ENCODE measurements around the gene PVALB. TPM values are rescaled to one million over a fixed set of nuclear protein-coding genes. Genes with fewer than 3 reads are reported as not detected.

PVALB gene
- total RNA-seq, 1 donor from 2014 or later: not detected

DNA sequence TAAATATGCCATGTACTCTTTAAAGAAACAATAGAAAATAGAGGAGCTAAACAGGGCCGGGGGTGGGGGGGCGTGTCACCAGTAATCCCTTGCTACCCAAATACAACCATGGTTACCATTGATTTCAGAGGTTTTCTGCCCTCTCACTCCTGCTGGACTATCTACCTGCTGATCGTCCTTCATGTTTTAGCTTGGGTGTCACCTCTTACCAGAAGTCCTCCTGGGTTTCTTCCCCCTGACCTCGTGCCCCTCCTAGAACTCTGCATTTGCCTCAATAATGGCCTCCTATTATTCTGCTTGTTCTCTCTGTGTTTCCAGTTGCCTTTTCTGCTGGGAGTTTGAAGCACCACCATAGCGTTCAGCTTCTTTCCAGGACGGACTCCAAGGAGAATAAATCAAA lies 9.4 kb upstream of the PVALB start:
- intact Hi-C loops (cut with micrococcal nuclease): no loop called here
- no peaks in the 10 kb centered on the region for H3K9me3 ChIP-seq (replicated peaks)
- H3K27me3 ChIP-seq (ENCODE audit: low read depth): peaks cover 81% of the 10 kb centered on the region
- TF ChIP-seq, protein P1, sequence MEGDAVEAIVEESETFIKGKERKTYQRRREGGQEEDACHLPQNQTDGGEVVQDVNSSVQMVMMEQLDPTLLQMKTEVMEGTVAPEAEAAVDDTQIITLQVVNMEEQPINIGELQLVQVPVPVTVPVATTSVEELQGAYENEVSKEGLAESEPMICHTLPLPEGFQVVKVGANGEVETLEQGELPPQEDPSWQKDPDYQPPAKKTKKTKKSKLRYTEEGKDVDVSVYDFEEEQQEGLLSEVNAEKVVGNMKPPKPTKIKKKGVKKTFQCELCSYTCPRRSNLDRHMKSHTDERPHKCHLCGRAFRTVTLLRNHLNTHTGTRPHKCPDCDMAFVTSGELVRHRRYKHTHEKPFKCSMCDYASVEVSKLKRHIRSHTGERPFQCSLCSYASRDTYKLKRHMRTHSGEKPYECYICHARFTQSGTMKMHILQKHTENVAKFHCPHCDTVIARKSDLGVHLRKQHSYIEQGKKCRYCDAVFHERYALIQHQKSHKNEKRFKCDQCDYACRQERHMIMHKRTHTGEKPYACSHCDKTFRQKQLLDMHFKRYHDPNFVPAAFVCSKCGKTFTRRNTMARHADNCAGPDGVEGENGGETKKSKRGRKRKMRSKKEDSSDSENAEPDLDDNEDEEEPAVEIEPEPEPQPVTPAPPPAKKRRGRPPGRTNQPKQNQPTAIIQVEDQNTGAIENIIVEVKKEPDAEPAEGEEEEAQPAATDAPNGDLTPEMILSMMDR (IDR thresholded peaks at IDR 0.05; ENCODE audit: borderline replicate concordance): no peak
- no peak overlapping the region for H3K4me3 ChIP-seq
- H3K27ac ChIP-seq (replicated peaks): no peak overlapping the region
- H3K4me1 ChIP-seq: peaks cover 4% of the 10 kb centered on the region
- no peak for DNase-seq
- H3K36me3 ChIP-seq: no peaks in the 10 kb centered on the region

DNA sequence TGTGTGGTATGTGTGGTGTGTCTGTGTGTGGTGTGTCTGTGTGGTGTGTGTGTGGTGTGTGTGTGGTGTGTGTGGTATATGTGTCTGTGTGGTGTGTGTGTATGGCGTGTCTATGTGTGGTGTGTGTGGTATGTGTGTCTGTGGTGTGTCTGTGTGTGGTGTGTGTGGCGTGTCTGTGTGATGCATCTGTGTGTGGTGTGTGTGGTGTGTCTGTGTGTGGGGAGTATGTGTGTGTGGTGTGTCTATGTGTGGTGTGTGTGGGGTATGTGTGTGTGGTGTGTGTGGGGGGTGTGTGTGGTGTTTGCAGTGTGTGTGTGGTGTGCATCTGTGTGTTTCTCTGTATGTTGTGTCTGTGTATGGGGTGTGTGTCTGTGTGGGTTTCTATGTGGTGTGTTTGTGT lies 7.8 kb upstream of the PVALB start:
- Histone ChIP-seq H3K27ac (replicated peaks) (no peak overlapping the region), H3K27me3 (ENCODE audit: low read depth) (peaks cover 81% of the 10 kb centered on the region), H3K4me1 (peaks cover 4% of the 10 kb centered on the region), H3K9me3 (replicated peaks) (no peaks in the 10 kb centered on the region), H3K4me3 (no peak overlapping the region), H3K36me3 (no peaks in the 10 kb centered on the region)
- intact Hi-C loops (cut with micrococcal nuclease): no loop called here
- no peak for DNase-seq
- TF ChIP-seq, protein P1 (IDR thresholded peaks at IDR 0.05; ENCODE audit: borderline replicate concordance): no peak

GRCh38 chr22:36823186-36823839 lies 6.5 kb upstream of the PVALB start:
- no peak overlapping the region for H3K4me3 ChIP-seq
- peaks cover 85% of the 10 kb centered on the region for H3K27me3 ChIP-seq (ENCODE audit: low read depth)
- no peak overlapping the region for H3K27ac ChIP-seq (replicated peaks)
- intact Hi-C loops (cut with micrococcal nuclease): no loop called here
- no peaks in the 10 kb centered on the region for H3K9me3 ChIP-seq (replicated peaks)
- TF ChIP-seq, protein P1 (IDR thresholded peaks at IDR 0.05; ENCODE audit: borderline replicate concordance): no peak
- no peak for DNase-seq
- H3K4me1 ChIP-seq: peaks cover 4% of the 10 kb centered on the region
- no peaks in the 10 kb centered on the region for H3K36me3 ChIP-seq

- intact Hi-C loops (cut with micrococcal nuclease): no loop called here
- H3K4me1 ChIP-seq: peaks cover 4% of the 10 kb centered on the region
- no peaks in the 10 kb centered on the region for H3K9me3 ChIP-seq (replicated peaks)
- H3K36me3 ChIP-seq: no peaks in the 10 kb centered on the region
- no peak for DNase-seq
- no peak overlapping the region for H3K27ac ChIP-seq (replicated peaks)
- TF ChIP-seq, protein P1 (IDR thresholded peaks at IDR 0.05; ENCODE audit: borderline replicate concordance): no peak
- no peak overlapping the region for H3K4me3 ChIP-seq
- peaks cover 92% of the 10 kb centered on the region for H3K27me3 ChIP-seq (ENCODE audit: low read depth)
Measured at GRCh38 chr22:36822581-36822980, 5.7 kb upstream of the PVALB start.

DNA sequence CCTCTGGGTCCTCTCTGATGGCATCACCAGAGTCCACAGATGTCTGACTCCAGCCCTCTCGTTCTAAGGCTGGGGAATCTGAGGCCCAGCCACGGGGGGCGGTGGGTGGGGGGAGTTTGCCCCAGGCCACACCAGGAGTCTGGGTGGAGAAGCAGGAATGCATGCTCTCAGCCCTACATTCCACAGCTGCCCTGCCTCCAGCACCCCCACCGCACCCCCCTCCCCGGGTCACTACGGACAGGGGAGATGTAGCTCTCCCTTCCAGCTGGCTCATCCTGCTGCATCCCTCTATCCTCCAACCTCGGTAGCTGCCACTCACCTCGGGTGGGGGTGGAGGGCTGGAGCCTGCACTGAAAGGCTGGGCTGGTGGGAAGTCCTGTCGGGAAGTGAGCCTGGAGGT lies 2.3 kb upstream of the PVALB start:
- DNase-seq: no peak
- H3K27me3 ChIP-seq (ENCODE audit: low read depth): peaks cover 100% of the 10 kb centered on the region
- no peak overlapping the region for H3K4me3 ChIP-seq
- H3K36me3 ChIP-seq: no peaks in the 10 kb centered on the region
- peaks cover 17% of the 10 kb centered on the region for H3K4me1 ChIP-seq
- TF ChIP-seq, protein P1 (IDR thresholded peaks at IDR 0.05; ENCODE audit: borderline replicate concordance): no peak
- intact Hi-C loops (cut with micrococcal nuclease): no loop called here
- no peaks in the 10 kb centered on the region for H3K9me3 ChIP-seq (replicated peaks)
- H3K27ac ChIP-seq (replicated peaks): no peak overlapping the region
